Cerebellar cortex (tissue), 1 donor: ENCODE results near the gene PFDN5.

Experiments used
- DNase-seq: peaks from one replicate; pipeline ENCODE4 v3.0.0-alpha.2; 2015; ENCODE audit warnings: low spot score

PFDN5 gene

DNA sequence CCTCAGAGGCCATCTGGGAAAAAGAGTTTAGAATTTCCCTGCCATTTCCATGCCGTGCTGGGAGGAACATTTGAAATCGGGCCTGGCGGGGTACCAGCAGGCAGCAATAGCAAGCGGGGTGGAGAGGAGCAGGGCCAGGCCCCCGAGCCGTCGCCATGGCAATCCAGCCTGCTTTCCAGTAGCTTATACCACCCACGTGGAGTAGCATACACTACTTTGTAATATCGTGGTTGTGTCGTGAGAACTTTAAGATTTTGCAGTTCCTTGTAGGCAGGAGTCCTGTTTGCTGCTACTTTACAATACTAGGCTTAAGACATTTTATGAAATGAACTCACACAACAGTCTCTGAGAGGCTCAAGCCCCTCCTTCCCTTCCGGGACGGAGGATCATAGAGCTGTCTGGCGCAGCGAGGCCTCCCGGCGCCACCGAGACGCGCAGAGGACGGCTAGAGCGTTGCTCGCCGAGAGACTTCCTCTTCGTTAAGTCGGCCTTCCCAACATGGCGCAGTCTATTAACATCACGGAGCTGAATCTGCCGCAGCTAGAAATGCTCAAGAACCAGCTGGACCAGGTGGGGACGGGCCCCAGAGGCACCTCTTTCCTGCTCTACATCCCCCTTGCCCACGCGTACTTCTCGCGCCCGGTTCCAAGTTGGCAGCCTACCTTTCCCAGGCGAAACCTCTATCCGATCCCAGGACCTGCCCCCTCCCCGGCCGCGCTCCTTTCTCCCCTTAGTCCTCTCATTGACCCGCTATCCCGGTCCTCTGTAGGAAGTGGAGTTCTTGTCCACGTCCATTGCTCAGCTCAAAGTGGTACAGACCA is at the start of gene PFDN5:
PFDN5 (plus strand) TSS at position 473 of the 821 bp plus-strand sequence; CDS start at position 499, 26 bp downstream.
- peak; percentile 92 for DNase-seq

GRCh38 chr12:53251477-53252348 is 43.6 kb upstream of the PFDN5 start:
- DNase-seq = peak; percentile 87

- DNase-seq = no peak
Measured at GRCh38 chr12:53252349-53252916, 42.9 kb upstream of the PFDN5 start.

DNA sequence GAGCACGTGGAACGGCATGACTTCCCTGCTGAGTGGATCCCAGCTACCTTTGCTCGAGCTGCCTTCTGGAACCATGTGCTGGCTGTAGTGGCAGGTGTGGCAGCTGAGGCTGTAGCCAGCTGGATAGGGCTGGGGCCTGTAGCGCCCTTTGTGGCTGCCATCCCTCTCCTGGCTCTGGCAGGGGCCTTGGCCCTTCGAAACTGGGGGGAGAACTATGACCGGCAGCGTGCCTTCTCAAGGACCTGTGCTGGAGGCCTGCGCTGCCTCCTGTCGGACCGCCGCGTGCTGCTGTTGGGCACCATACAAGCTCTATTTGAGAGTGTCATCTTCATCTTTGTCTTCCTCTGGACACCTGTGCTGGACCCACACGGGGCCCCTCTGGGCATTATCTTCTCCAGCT is 42.0 kb upstream of the PFDN5 start:
- no peak for DNase-seq

GRCh38 chr12:53254816-53255545 is 40.4 kb upstream of the PFDN5 start:
- DNase-seq = no peak

- no peak for DNase-seq
Measured at GRCh38 chr12:53255996-53256395, 39.3 kb upstream of the PFDN5 start.

GRCh38 chr12:53258541-53259539 is 36.5 kb upstream of the PFDN5 start:
- no peak for DNase-seq

DNA sequence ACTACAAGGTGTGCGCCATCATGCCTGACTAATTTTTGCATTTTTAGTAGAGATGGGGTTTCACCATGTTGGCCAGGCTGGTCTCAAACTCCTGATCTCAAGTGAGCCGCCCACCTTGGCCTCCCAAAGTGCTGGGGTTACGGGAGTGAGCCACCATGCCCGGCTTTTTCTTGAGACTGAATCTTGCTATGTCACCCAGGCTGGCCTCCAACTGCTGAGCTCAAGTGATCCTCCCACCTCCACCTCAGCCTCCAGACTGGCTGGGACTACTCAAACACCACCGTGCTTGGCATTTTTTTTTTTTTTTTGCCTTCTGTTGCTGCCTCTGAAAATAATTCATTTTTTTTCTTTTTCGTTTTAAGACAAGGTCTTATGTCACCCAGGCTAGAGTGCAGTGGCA is 35.5 kb upstream of the PFDN5 start:
- DNase-seq = no peak

- DNase-seq = no peak
Measured at GRCh38 chr12:53265783-53266182, 29.6 kb upstream of the PFDN5 start.

DNA sequence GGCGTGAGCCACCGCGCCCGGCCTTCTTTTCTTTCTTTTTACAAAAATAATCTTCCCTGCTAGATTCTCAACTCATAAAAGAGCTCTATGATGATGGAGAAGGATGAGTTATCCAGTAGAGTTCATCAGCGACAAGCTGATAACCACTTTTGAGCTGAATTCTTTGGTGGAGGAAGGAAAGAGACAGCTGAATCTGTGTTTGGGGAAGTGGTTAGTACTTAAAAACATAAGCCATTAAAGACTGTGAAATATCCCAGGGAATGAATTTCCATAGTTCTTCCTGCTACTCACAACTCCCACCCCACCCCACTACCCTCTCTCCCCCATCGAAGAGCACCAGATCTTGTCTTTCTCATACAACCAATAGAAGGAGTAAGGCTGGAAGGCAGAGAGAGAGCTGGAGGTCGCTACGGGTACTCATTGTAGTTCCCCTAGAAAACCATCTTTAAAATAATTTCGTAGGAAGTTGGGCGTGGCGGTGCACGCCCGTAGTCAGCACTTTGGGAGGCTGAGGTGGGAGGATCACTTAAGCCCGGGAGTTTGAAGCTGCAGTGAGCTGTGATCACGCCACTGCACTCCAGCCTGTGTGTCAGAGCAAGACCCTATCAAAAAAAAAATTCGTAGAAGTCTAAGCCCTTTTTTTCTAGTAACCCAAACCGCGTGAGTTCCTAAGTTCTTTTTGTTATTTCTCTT is 27.9 kb upstream of the PFDN5 start:
- DNase-seq = no peak

DNA sequence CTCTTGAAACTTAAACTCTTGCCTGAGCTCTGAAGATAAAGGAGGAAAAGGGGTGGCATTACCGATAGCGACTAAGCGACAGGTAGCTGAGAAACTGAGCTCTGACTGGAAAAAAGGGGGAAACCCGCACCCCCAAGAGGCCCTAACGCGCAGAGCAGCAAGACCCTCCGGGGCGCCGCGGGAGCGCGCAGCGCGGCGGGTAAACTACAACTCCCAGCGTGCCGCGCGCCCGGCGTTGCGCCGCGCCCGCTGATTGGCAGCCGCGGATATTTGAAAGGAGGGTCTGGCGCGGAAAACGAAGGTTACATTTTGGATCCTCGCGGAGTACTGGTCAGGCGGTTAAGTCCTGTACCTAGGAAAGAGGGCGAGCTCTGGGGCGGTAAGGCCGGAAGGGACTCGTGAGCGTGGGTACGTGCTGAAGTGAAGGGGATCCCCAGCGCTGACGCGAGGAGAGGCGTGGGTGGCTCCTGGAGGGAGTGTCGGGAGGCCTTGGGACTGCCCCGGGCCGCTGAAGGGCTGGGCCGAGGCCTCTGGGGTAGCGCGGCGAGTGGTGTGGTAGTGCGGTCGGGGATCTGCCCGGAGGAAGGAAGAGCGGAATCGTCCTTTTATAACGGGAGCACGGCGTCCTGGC is 27.2 kb upstream of the PFDN5 start, which contains the start of gene ESPL1:
ESPL1 (plus strand) TSS at position 301 of the 631 bp plus-strand sequence. CDS start 468 bp downstream, outside the sequence.
- peak; percentile 71 for DNase-seq

- no peak for DNase-seq
Measured at GRCh38 chr12:53268630-53269562, 26.4 kb upstream of the PFDN5 start.

GRCh38 chr12:53274445-53274844 is 20.9 kb upstream of the PFDN5 start:
- no peak for DNase-seq

DNA sequence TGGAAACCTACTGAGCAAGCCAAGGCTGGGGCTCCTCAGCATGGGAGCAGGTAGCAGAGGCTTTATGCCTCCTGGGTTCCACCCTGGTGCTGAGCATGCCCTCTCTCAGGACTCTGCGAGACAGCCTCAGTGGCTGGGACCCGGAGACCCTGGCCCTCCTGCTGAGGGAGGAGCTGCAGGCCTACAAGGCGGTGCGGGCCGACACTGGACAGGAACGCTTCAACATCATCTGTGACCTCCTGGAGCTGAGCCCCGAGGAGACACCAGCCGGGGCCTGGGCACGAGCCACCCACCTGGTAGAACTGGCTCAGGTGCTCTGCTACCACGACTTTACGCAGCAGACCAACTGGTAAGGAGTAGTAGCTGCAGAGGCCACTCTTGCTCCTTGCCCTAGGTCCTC is 18.8 kb upstream of the PFDN5 start:
- no peak for DNase-seq

DNA sequence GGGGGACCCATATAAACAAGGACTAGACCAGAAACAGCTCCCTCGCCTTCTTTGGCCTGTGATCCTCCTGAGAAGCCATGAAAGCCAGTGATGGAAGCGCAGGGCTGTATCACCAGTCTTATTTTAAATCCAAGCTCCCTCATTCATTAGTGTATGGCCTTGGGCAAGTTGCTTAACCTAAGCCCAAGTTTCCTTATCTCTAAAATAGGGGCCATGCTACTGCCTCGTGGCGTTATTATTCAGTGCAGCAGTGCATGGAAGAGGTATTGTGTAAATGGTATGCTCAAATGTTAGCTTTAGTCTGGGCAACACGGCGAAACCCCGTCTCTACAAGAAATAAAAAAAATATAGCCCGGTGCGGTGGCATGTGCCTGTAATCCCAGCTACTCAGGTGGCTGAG is 17.4 kb upstream of the PFDN5 start:
- no peak for DNase-seq

GRCh38 chr12:53279283-53279869 is 16.0 kb upstream of the PFDN5 start:
- DNase-seq = no peak

DNA sequence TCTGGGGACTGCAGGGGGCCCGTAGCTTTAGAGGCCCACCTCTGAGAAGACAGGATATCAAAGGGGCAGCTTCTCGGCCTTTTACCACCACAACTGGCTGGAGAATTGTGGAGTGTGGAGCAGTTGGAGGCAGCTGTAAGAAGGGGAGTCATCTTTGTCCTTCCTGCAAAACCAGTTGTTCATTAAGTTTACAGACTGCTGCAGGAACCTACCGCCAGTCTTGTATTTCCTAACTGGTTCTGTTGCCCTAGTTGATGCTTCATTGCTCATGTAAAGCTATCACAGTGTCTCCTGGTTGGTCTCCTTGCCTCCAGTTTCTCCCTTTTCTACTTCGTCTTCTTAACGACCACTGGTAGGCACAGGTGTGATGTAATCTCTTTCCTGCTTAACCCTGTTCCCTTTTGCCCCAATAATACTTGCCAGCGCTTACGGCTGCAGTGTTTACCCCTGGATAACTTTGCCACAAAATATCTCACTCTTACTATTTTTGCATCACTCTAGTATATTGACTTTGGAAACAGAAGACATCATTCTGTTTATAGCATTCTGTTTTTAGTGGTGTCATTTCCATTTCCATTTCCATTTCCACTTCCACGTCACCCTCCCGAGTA is 15.3 kb upstream of the PFDN5 start:
- DNase-seq = no peak

DNA sequence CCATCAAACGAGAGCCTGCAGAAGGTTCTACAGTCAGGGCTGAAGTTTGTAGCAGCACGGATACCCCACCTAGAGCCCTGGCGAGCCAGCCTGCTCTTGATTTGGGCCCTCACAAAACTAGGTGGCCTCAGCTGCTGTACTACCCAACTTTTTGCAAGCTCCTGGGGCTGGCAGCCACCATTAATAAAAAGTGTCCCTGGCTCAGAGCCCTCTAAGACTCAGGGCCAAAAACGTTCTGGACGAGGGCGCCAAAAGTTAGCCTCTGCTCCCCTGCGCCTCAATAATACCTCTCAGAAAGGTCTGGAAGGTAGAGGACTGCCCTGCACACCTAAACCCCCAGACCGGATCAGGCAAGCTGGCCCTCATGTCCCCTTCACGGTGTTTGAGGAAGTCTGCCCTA is 8.9 kb upstream of the PFDN5 start:
- DNase-seq = no peak
